ENCODE measurements around the gene CTNNBL1. TPM values are rescaled to one million over a fixed set of nuclear protein-coding genes. Genes with fewer than 3 reads are reported as not detected.

The CTNNBL1 gene
- total and polyA plus RNA-seq, 2 donors (not counting 3 experiments of a cell fraction or from before 2014, with no cell fraction given) = 20.8 to 60.2 TPM

GRCh38 chr20:37729452-37729851, 35.6 kb downstream of the CTNNBL1 start:
- Histone ChIP-seq H3K4me3 (replicated peaks in 1 of 3; ENCODE audit: insufficient read depth in 1 of 3, low read depth in 1 of 3, low read length in 3 of 3) (no peak overlapping the region), H3K79me2 (ENCODE audit: control insufficient read depth, insufficient read depth, low read length) (no peaks in the 10 kb centered on the region), H3K9me3 (replicated peaks; ENCODE audit: control insufficient read depth, insufficient read depth, low read length) (no peaks in the 10 kb centered on the region), H3K9me1 (replicated peaks; ENCODE audit: control insufficient read depth, extremely low read depth, insufficient read depth, low read length) (no peaks in the 10 kb centered on the region), H3K9ac (replicated peaks; ENCODE audit: extremely low read depth, insufficient read depth, low read length) (no peak overlapping the region), H4K20me1 (replicated peaks; ENCODE audit: control insufficient read depth, extremely low read depth, insufficient read depth, low read length) (peaks cover 3% of the 10 kb centered on the region), H3K27ac (ENCODE audit: insufficient read depth, low read depth, low read length) (no peak overlapping the region), H2AFZ (ENCODE audit: low read depth, low read length) (no peak overlapping the region), H3K4me1 (ENCODE audit: control insufficient read depth, extremely low read depth, insufficient read depth, low read length) (no peaks in the 10 kb centered on the region), H3K27me3 (ENCODE audit: control insufficient read depth in 2 of 2, insufficient read depth in 2 of 2, low read length in 2 of 2) (no peaks in the 10 kb centered on the region), H3K36me3 (ENCODE audit: control insufficient read depth in 2 of 2, extremely low read depth in 1 of 2, insufficient read depth in 2 of 2, low read length in 2 of 2) (no peaks in the 10 kb centered on the region), H3K4me2 (ENCODE audit: insufficient read depth, low read length) (no peak overlapping the region)
- ChIA-PET POLR2A (no interaction called here), CTCF (interaction anchor here (0.8 to 1.2 kb wide), 3 partner anchors 14 to 69 kb away, joined by 3 to 4 read pairs (median 3); no protein-coding TSS in a partner anchor)
- no peak for FAIRE-seq
- intact Hi-C loops (cut with micrococcal nuclease) = no loop called here
- TF ChIP-seq EZH2 (IDR thresholded peaks at IDR 0.05; ENCODE audit: borderline replicate concordance, low read depth, low read length, severe bottlenecking) (no peak), MAX (IDR thresholded peaks at IDR 0.05; ENCODE audit: insufficient read depth, insufficient read length) (no peak), POLR2AphosphoS5 (IDR thresholded peaks at IDR 0.05; ENCODE audit: insufficient read depth, low read depth, low read length) (no peak), JUN (IDR thresholded peaks at IDR 0.05; ENCODE audit: borderline replicate concordance, insufficient read depth, insufficient read length, low read depth) (no peak), CTCF (IDR thresholded peaks at IDR 0.05; ENCODE audit: extremely low read depth in 1 of 2, insufficient read depth in 1 of 2, low read depth in 1 of 2, low read length in 2 of 2) (no peak), FOS (IDR thresholded peaks at IDR 0.05; ENCODE audit: borderline replicate concordance, insufficient read depth, low read length) (no peak), POLR2A (IDR thresholded peaks at IDR 0.05; ENCODE audit: low read depth, low read length) (no peak)
- DNase-seq (ENCODE audit: low read depth, low spot score) = no peak
- no TSS peak for BruUV-seq (replicated peaks)
- dilution Hi-C loops (cut with MboI; ENCODE audit: extremely low pct_ligation_motif_present, low sequenced_read_pairs) = no loop called here
